Suppressor macrophage treated with lipopolysaccharide for 1 hour (primary cell): ENCODE results near the gene YBX2.

ENCODE experiments used
- DNase-seq, 3 donors: peaks; one replicate each; pipeline ENCODE4 v3.0.0-alpha.2; 2020 to 2022

Gene YBX2

DNA sequence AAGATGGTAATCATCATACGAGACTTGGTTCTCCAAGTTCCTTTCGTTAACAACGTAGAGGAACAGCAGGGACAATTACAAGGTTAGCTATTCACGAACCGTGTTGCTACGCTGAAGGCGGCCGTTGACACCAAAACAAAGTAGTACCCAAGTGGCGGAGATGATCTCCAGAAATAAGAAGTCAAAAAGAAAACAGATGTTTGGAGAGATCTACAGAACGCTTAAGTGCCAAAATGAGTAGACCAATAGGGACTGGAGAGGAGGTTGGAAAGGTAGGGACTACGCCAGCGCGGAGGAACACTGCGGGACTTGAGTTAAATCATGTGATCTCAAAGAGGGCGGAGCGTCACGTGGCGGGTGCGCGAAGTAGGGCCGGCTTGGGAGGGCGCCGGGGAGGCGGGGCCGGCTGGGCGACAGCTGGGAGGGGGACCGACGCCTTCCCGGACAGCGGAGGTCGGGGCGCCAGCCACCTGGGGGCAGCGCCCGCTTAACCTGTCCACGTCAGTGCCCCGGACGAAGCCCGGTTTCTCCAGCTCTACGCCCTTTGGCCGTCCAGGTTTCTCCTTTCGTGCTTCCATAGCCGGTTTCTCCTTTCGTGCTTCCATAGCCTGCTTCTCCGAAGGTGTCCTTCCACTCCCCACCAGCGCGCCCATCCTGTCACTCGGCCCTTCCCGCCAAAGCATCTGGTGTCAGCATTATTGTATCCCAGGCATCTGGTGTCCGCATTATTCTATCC, 51.6 kb downstream of the YBX2 start:
- DNase-seq = peak; percentile 95 to 98 (median 97)

DNA sequence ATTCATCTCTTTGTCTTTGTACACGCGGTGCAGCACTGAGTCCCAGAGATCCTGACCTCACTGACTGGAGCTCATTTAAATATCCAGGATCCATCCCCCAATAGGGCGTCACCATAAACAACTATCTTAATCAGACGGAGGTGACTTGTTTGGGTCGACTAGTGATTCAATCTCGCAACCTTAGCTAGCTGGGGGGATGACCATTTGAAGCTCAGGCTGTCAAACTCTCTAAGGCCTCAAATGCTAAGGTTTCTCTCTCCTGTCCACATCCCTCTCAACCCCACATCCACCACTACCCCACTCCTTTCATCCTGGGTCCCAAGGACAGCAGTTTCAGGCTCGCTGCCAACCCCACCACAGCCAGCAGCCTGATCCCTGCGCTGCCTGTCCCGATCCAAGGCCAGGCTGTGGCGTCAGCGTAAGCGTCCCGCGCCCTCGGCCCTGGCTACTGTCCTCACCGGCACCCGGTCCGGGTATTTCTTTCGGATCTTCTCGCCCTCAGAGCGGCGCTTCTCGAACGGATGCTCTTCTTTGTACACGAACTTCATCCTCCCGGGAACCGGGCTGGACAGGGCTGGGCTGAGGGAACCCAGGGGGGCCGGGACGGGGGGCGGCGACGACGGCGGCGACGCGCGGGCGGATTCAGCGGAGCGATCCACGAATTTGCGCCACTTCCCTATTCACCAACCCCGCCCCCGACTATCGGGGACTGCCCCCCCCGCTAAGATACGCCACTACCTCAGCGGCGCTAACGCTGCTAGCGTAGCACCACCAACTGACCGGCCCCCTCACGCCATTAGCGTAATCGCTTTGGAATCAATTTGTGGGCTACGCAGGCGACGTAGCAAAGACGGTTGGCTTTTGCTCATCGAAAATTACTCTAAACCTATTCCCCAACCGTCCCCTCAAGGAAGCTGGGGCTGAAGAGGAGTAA, 52.4 kb downstream of the YBX2 start, which contains the start of gene GABARAP:
Gene GABARAP (minus strand): TSS at position 667 of the 934 bp plus-strand sequence. CDS start 119 bp downstream, at position 548.
- DNase-seq = peak; percentile 92 to 97 (median 96)

DNA sequence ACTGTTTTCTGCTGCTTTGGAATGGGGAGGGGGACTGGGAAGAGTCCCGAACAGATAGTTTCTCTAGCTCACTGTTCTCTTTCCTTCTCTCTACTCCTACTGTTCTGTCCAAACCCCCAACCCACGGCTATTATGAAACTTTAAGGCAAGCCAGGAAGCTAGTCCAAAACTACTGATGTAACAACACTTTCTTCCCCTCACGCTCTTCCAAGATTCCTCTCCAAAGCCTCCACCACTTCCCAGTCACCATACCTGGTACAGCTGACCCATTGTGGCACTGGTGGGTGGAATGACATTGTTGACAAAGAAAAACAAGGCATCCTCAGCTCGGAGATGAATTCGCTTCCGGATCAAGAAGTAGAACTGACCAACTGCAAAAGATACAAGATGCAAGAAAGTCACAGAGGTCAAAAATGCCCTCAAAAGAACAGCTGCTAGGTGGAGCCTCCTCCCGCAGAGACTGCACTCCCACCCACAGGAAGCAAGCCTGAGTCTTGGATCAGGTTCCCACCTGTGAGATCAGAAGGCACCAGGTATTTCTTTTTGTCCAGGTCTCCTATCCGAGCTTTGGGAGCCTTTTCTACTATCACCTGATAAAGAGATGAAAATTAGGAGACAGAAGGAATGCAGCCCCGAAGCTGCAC, 53.2 kb downstream of the YBX2 start:
- peak in 2 of 3 donors; percentile 50 to 58 for DNase-seq

DNA sequence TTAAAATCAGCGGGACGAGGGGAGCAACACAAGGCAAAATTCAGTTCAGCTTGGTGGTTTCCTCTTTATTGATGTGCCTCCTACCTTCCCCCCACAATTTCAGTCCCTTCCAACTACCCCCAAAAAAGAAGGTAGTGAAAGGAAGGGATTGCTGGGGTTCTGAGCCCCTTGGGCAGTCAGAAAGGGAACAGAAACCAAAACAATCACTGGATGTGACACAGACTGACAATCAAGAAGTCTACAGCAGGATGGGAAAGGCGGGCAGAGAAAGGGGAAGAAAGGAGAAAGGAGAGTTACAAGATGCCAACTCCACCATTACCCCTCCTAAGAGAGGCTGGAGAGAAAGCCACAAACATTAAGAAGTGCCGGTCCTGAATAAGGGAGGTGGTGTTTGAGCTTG, 54.1 kb downstream of the YBX2 start:
- DNase-seq = peak; percentile 80 to 88 (median 81)

DNA sequence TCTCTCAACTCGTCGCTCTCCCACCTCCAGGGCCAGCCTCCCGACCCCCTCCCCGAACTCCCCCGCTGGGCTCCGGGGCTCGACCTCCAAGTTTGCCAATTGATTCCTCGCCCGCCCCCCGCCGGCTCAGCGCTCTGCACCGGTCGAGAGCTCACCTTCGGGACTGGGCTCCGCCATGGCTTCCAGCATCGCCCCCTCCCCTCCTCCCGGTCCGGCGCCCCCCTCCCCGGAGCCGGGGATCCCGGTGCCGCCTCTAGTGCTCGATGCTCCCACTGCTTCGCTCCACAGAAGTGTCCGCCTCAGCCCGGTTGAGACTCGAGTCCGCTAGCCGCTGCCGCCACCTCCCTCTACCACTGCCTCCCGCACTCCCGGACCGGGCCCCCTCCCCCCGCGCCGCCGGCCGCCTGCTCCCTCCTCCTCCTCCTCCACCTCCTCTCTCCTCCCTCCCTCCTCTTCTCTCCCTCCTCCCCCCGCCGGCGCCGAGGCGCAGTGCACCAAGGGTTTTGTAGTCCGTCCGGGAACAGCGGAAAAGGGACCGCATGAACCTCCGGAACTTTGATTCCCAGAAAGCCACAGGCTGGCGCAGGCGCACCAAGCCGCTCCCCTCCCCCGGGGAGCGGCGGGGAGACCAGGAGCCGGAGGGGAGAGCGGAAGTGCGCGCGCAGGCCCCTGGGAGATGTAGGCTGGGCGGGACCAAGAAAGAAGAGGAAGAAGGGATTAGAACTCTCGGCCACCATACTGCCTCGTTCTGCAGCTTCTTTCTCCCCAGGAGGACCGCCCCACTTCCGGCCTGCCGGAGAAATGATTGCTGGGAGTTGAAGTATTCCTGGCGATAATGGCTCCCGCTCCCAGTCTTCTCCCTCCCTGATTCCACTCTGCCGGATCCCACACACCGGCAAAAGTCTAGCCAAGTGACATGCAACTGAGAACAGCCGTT, 55.1 kb downstream of the YBX2 start, which contains the start of gene PHF23:
Gene PHF23 (minus strand): TSS at position 367 of the 937 bp plus-strand sequence. CDS start 178 bp downstream, at position 189.
- peak; percentile 99 to 100 (median 100) for DNase-seq

DNA sequence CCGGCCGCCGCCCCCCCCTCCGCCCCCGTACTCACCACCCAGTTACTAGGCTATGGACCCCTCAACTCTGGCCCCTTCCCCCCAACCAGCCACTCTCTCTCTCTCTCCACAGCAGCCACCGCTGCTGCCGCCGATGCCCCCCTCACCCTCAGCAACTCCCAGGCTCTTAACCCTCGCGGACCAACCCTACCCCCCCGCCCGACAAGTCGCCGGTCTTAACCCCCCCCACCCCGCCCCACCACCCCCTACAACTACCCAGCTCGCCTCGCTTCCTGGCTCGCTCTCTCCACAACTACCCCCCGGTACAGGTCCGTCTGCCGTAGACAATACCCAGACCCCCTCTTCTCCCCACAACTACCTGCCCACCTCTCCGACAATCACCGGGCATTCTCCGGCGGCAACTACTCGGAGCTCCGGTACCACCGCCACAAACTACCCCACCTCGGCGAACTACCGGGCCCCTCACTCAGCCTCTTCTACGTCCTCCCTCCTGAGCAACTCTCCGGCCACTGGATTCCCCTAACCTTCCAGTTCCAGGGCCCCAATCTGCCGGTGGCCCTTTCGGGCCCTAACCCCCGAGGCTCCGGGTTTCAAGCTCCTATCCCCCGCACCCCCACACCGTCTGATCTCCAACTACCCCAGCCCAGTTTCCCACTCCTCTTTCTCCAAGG, 55.9 kb downstream of the YBX2 start:
- DNase-seq = peak in 1 of 3 donors; percentile 54
